NCI-H2196 treated with DMSO at 0.1 percent for 48 hours (cell line): ENCODE data around the gene AKAP9.
"Not testable (repeated sequence)": the region's sequence is repeated elsewhere in the genome, so short reads cannot be mapped to it uniquely, and the experiment has no call there.

Source experiments
- DNase-seq: peaks from one replicate; lab custom pipeline; 2025; ENCODE audit not compliant: unreplicated experiment; lab: John Stamatoyannopoulos, UW

AKAP9 gene

DNA sequence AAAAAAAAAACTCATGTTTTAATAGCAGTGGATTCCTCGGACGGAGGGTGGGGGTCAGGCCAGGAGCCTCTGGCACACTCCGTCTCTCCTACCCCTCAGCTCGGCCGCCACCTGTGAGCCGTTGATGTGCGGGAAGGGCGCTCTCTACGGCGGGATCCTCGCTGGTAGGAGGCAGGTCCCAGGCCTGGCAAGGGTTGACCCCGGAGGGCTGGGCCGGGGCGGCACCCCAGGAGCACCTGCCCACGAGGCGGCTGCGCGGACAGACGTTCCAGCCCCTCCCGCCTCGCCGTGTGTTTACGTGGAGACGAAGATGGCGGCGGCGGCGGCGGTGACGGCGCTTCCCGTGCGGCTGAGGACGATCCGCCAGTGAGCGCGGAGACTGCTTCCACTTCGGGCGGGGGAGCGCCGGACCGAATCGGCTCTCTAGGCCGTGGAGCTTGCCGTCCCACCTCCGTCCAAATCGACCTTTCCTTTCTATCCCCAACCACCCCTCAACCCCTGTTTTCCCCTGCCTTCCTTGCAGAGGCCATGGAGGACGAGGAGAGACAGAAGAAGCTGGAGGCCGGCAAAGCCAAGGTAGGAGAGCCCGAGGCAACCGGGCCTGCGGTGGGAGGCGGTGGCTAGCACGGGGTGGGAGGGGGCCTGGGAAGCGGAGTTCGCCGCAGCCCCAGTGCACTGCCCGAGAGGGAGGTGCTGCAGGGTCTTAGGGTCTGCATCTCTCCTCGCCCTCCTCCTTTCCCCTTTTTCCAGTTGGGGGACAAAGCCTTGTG is at the start of gene AKAP9:
Gene AKAP9 (plus strand): TSS at position 291 of the 770 bp plus-strand sequence. CDS start 238 bp downstream, at position 529.
- DNase-seq, result peak; percentile 91

DNA sequence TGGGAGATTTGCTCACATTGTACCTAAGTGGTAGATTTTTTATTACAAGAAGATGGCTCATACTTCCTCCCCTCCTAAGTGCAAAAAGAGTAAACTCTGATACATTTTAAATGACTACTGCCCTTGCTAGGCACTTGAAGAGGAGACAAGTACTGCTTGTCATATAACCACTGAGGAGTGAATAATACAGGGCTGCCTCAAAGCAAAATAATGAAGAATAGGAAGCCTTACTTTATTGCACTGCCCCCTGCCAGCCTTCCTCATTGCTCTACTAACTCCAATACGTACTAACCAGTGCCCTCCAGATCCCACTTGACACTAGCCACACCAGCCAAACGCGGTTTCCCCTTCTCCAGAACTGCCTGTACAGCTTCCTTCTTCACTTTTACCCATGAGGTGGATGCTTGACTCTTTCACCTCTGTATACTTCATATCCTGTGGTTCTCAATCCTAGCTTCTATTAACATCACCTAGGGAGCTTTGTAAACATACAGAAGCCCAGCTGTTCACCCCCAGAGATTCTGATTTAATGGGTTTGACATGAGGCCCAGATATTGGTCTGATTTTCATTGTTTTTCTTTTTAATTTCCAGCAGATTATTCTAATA is 48.5 kb upstream of the AKAP9 start:
- no peak for DNase-seq

DNA sequence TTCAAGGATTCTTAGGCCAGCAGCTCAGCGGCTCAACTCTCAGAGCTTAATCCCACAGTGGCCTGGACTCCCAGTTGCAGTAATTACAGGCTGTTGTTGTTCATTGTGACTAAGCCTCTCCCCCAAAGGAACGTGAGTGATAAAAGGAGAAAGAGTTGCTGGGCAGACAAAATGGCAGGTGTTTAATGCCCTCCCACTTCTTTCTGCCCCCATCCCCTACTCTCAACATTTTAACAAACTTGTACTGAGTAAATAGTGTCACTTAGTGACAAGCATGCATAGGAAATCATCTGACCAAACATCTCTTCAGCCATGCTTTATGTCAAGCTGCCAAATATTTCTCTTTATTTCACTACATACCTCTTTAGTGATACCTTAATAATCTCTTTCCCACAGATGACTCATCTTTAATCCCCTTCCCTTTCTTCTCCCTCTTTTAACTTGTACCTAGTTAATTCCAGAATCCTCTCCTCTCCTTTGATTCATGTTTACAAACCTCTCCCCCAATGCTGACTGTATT is 47.8 kb upstream of the AKAP9 start:
- DNase-seq, result no peak

DNA sequence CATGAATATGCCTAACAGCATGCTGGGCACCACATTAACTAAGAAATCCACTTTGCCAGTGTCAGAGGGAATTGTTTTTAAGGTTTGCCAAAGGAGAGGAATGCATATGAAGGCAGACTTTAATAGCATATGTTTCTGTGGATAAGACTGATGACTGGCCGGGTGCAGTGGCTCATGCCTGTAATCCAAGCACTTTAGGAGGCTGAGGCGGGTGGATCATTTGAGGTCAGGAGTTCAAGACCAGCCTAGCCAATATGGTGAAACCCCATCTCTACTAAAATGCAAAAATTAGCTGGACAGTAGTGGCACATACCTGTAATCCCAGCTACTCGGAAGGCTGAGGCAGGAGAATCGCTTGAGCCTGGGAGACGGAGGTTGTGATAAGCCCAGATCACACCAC is 47.0 kb upstream of the AKAP9 start:
- not testable (repeated sequence) for DNase-seq

DNA sequence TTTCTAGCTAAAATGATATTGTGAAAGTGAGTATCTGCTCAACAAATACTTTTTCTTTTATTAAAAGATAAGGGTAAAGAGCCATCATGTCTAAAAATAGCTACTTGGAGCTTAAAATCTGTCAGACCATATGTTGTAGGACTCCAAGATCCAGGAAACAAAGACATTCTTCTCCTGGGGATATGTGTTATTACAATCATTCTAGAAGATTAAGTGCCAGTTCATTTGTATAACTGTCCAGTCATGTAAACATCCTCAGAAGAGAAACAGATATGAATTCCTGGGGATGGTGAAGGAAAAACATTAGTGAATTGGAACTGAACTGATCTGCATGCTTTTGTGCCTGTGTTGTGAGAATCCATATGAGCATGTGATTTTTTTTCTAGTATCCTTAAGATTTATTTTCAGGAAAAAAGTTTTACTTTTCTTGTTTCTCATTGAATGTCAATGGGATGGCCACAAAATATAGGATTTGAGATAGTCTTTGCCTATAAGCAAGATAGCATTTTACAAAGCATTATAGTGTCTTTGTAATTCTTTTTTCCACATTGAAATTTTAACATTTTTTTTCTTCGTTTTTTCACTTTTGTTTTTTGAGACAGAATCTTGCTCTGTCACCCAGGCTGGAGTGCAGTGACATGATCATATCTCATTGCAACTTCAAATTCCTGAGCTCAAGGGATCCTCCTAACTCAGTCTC is 45.7 kb upstream of the AKAP9 start:
- DNase-seq, result no peak

DNA sequence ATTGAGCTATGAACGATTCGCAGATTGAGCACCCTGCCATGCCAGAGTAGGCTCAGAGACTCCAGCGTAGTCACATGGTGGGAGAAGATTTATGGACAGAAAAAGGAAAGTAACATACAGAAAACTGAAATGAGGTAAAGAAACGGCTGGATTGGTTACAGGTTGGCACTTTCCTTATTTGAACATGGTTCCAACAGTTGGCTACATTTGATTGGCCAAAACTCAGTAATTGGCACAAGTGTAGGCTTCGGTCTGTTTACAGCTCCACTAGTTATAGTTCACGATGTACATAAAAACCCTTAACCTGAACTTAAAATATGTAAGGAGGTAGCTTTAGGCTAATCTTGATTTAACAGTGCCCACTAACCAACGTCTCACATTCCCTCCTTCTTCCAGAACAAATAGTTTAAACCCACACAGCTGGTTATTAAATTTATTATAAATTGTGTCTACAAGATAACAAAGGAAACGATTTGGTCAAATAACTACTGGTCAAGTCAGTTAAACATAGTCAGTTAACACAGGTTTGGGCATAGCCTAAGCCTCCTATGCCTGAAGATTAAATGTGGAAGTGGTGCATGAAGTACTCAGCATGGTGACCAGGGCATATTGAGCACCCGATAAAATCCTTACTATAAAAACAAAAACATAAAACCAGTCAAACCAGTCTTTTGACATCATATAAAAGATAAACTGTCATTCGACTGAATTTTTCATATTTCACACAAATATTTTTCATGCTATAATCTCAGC is 42.2 kb upstream of the AKAP9 start:
- no peak for DNase-seq

DNA sequence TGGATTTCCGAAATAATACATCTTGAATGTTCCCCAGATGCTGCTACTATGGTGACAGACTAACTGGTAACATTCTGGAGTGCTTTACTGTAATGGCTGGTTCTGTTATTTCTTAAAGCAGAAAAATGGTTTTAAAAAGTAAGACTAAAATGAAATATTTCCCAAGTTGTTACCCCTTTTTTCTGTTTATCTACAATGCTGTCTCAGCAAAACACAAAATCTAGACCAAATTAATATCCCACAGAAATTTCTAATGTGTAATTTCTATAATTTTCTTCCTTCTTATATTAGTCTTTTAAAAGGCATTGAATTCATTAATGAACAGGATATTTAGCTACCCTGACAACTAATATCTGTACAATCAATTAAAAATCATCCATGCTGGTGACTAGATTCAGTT is 41.1 kb upstream of the AKAP9 start:
- no peak for DNase-seq

DNA sequence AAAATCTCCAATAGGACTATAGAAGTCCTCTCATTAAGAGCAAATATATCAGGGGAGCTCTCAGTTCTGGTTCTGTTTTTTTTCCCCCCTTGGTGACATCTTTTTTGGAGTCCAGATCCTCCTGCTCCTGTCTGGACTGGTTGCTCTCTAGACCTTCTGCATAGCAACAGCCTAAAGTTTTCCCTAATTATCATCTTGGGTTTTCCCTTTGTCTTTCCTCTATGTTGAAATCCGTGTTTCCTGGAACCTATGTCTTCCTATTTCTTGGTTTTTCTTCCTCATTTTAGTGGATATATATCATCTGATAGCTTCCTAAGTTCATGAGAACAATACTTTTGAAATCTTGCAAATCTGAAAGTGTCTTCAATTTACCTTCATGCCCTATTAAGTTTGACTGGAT is 30.5 kb upstream of the AKAP9 start:
- DNase-seq, result no peak

DNA sequence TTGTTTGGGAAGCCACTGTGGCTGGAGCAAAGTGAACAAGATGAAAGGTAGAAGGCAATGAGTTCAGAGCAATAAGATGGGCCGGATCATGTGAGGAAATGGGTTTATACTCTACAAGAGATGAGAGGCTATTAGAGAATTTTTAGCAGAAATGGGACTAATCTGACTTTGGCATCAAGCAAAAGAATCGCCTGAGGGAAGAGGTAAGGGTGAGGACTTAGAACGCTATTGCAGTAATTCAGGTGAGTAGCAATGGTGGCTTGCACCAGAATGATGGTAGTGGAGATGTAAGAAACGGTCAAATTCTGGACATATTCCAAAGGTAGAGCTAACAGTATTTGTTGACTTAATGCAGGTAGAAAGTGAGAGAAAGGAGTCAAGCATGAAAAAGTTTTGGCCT is 29.5 kb upstream of the AKAP9 start:
- DNase-seq, result no peak

DNA sequence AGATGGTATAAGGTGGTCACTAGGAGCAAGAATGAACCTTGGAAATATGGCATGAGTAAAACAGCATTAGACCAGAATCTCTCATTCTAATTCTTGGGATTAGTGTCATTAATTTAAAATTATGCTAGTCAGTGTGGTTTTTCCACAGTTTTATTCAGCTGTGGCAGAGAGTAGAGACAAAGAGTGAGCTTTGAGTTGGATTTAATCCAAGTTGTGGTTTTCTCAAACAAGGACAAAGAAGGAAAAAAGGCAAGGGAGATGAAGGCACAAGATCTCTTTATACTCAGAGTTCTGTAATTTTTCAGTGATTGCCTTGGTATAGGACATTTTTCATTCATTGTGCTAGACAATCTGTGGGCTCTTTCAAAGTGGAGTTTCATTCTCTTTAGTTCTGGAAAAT is 28.2 kb upstream of the AKAP9 start:
- DNase-seq, result no peak

DNA sequence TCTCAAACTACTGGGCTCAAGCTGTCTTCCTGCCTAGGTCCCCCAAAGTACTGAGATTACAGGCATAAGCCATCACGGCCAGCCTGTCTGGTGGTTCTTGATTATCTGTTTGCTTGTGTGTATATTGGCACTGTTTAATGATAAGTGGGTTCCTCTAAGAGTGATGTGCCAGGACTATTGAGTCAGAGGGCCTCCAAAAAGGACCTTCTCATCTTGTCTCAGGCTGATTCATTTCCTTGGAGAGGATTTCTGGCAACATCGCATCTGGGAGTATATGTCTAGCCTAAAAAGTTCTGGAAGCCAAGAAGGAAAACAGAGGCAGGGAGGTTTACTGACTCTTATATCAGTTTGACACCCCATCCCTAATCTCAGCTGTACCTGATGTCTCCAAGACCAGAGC is 27.1 kb upstream of the AKAP9 start:
- DNase-seq, result no peak

DNA sequence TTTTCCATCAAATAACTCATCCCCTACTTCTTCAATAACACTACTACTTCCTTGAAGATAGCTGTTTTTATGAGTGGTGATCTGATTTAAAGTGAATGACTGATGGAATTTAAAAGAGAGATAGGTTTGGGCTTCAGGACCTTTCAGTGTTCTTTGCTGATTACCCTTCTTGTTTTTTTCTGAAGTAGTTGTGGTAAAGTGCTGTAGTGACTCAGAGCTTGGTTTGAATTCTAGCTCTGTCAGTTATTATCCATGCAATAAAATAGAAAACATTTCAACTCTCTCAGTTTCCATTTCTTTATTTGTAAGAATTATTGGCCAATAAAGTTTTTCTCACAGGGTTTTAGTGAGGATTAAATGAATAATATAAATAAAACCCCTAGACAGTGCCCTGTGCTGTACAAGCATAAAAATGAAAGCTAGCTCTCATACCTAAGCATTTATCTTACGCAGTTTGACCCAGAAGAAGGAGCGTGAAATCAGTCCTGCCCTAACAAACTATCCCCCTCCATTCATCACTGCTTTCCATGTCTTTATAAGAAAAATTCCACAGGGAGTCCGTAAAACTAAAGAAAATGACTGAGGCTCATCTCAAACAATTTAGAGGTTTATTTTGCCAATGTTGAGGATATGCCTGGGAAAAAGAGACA is 25.1 kb upstream of the AKAP9 start:
- DNase-seq, result no peak

DNA sequence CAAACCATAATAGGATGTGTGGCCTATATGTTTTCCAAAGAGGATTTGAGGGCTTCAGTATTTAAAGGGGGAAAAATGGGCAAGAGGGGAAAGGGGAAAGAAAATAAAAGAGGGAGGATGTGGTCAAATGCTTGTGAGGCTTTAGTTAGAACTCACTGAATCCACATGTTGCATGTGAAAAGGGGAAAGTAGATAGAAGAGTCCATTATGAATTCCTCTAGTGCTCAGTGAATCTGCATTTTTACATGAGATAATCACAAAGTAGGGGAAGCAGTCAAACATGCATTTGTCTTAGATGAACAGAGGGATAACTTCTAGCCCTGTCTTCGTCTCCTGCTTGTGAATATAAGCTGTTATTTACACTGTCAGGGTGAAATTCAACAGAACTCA is 24.6 kb upstream of the AKAP9 start:
- DNase-seq, result no peak

DNA sequence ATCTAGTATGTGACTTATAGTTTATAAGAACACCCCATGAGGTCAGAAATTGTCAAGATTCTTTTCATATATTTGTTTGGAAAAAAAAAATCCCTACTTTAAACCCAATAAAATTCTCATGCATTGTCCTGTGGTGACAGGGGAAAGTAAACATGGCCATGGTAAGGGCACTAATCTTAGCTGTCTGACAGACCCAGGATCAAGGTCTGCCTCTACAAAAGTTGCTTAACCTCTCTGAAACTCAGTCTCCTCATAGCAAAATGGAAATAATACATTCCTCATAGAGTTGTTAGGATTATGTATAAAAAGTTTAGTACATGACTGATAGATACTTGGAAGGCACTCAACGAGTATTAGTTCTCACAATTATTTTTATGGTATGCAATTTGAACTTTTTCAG is 22.3 kb upstream of the AKAP9 start:
- DNase-seq, result no peak

DNA sequence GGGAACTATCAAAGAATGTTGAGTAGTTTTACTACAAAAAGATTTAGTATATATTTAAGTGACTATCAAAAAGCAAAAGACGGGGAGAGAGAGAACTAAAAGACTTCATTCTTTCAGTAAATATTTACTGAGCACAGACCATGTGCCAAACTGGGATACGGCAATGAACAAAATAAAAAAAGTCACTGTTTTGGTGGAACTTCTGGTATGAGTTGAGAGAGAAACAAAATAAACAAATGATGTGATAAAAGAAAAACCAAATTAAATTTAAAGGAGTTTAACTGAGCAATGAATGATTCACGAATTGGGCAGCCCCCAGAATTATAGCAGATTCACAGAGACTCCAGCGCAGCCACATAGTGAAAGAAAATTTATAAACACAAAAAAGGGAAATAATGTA is 17.8 kb upstream of the AKAP9 start:
- DNase-seq, result no peak

DNA sequence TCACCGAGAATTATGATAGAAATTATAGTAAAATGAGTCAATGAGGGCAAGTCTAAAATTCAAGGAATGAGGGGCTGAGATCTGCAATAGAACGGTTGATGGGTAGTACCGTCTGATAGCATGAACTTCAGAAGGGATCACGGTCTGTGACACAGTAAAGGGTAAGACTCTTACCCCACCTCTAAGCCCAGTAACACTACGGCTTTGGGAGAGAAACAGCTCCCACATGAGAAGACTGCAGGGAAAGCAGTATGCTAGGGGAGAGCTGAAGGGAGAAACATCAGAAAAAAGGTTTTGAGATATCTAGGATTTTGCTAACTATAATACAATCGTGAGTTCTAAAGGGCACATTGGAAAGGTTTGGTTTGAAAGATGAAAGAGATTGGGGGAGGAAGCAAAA is 12.8 kb upstream of the AKAP9 start:
- no peak for DNase-seq

DNA sequence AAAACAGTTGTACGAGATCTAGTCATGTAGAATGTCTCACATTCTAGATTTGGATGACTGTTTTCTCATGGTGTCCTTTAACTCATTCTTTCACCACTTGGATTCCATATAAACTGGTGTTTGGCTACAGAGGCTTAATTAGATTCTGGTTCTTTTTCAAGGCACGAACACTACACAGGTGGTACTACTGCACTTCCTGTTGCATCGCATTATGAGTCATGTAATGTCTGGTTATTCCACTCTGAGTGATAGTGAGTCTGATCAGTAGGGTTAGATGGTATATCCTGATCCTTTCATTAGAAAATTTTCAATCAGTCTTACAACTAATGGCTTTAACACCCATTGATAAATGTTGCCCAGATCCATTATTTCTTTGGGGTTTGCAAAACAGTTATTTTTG is 11.2 kb upstream of the AKAP9 start:
- DNase-seq, result no peak

DNA sequence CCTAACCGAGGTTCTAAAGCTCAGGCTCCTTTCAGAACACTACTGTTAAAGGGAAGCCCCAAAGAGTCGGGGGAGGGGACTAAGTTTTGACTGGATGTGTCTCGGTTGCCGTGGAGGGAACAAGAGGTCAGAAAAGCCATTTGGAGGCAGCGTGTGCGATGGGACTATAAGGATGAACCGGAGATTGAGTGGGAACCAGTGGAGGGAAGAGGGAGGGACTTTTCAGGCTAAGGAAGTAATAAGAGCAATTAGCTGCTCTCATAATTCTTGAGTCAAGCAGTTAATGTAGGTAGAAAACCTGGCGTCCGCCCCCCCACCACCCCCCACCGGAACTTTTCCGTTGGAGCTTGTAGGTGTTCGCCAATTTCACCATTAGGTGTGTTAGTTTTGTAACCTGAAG is 491 bp upstream of the AKAP9 start:
- peak; percentile 53 for DNase-seq

DNA sequence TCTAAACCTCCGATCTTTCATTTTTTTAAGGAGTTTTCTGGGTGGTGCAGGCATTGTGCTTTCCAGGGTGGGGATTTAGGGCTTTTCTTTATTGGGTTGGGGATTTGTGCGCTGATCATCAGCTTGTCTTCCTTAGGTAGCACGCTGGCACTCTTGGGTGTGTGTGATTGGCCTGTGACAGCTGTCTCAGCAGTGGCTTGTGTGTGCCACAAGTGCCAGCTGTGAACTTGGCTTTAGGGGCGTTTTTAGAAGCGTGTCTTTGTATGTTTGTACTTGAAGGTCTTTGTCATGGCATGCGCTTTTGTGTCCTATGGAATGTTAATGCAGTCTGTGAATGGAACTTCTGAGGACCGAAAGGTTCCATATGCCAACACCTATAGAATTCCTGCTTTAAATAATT is 788 bp downstream of the AKAP9 start:
- no peak for DNase-seq

DNA sequence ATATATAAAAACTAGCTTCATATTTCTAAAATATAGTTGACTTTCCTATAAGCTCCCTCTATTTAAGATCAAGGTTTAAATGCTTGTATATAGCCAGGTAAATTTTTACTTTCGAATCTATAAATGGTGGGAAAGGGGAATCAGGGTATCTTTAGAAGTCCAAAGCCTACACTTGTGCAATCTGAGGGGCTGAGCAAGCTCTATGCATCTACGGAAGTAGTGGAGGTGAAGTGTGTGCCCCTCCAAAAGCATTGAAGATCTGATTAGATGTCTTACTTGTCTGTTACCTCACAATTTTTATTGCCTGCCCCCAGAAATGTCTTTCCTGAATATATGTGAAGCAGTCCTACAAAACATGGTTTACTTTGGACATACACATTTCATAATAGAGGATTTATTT is 1.6 kb downstream of the AKAP9 start:
- no peak for DNase-seq

DNA sequence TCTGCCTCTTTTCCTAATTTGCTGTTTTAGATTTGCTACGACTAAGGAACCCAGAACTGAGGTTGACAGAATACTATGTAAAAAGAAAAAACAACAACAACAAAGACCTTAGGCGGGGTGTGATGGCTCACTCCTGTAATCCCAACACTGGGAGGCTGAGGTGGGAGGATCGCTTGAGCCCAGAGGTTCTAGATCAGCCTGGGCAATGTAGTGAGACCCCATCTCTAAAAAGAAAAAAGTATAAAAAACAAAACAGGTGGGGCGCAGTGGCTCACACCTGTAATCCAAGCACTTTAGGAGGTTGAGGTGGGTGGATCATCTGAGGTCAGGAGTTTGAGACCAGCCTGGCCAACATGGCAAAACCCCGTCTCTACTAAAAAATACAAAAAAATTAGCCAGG is 4.3 kb downstream of the AKAP9 start:
- not testable (repeated sequence) for DNase-seq
